Stimulated activated naive CD8-positive, alpha-beta T cell treated with anti-CD3 and anti-CD28 coated beads, Interleukin-15, Interleukin-2, amounts not matched to agents 100 ng/mL and 50 ng/mL, for 24 hours (primary cell): ENCODE data around the gene EFNB2.

Experiments used
- H3K27ac Mint-ChIP-seq: one replicate; pipeline ENCODE4 v1.8.0; 2021; ENCODE audit warnings: mild to moderate bottlenecking, mixed read lengths
- H3K27me3 Mint-ChIP-seq: one replicate; pipeline ENCODE4 v1.8.0; 2021; ENCODE audit warnings: mixed read lengths
- H3K36me3 Mint-ChIP-seq: one replicate; pipeline ENCODE4 v1.8.0; 2021; ENCODE audit warnings: low read depth, mixed read lengths
- H3K4me1 Mint-ChIP-seq: one replicate; pipeline ENCODE4 v1.8.0; 2021; ENCODE audit warnings: low read depth, mixed read lengths
- H3K4me3 Mint-ChIP-seq: one replicate; pipeline ENCODE4 v1.8.0; 2021; ENCODE audit warnings: mild to moderate bottlenecking, mixed read lengths
- H3K9me3 Mint-ChIP-seq: one replicate; pipeline ENCODE4 v1.8.0; 2021; ENCODE audit warnings: mixed read lengths

EFNB2 gene

GRCh38 chr13:106477303-106477702 lies 58.2 kb downstream of the EFNB2 start:
- Mint-ChIP-seq H3K4me1 (no peaks in the 10 kb centered on the region), H3K9me3 (peaks cover 2% of the 10 kb centered on the region), H3K27me3 (peaks cover 15% of the 10 kb centered on the region)

GRCh38 chr13:106475852-106476251 lies 59.6 kb downstream of the EFNB2 start:
- H3K27me3 Mint-ChIP-seq: peaks cover 13% of the 10 kb centered on the region
- H3K27ac Mint-ChIP-seq: no peak overlapping the region
- no peaks in the 10 kb centered on the region for H3K36me3 Mint-ChIP-seq
- no peaks in the 10 kb centered on the region for H3K9me3 Mint-ChIP-seq
- no peak overlapping the region for H3K4me3 Mint-ChIP-seq
- H3K4me1 Mint-ChIP-seq: no peaks in the 10 kb centered on the region

More at GRCh38 chr13:106477303-106477702, 58.2 kb downstream of the EFNB2 start:
- H3K27ac Mint-ChIP-seq: no peak overlapping the region
- no peaks in the 10 kb centered on the region for H3K36me3 Mint-ChIP-seq
- H3K4me3 Mint-ChIP-seq: no peak overlapping the region

GRCh38 chr13:106474912-106475311 lies 60.5 kb downstream of the EFNB2 start:
- Mint-ChIP-seq H3K27ac (no peak overlapping the region), H3K36me3 (no peaks in the 10 kb centered on the region), H3K4me1 (no peaks in the 10 kb centered on the region), H3K4me3 (no peak overlapping the region), H3K27me3 (peaks cover 12% of the 10 kb centered on the region), H3K9me3 (no peaks in the 10 kb centered on the region)

- Mint-ChIP-seq H3K27me3 (no peaks in the 10 kb centered on the region), H3K4me1 (no peaks in the 10 kb centered on the region), H3K27ac (no peak overlapping the region), H3K9me3 (no peaks in the 10 kb centered on the region), H3K4me3 (no peak overlapping the region), H3K36me3 (no peaks in the 10 kb centered on the region)
Measured at GRCh38 chr13:106473154-106473553, 62.3 kb downstream of the EFNB2 start.

GRCh38 chr13:106472621-106473020 lies 62.8 kb downstream of the EFNB2 start:
- peaks cover 2% of the 10 kb centered on the region for H3K27me3 Mint-ChIP-seq
- H3K9me3 Mint-ChIP-seq: no peaks in the 10 kb centered on the region
- no peak overlapping the region for H3K4me3 Mint-ChIP-seq
- H3K27ac Mint-ChIP-seq: no peak overlapping the region
- H3K36me3 Mint-ChIP-seq: no peaks in the 10 kb centered on the region
- no peaks in the 10 kb centered on the region for H3K4me1 Mint-ChIP-seq

GRCh38 chr13:106471957-106472543 lies 63.4 kb downstream of the EFNB2 start:
- H3K27ac Mint-ChIP-seq: no peak overlapping the region
- H3K4me3 Mint-ChIP-seq: no peak overlapping the region
- H3K4me1 Mint-ChIP-seq: no peaks in the 10 kb centered on the region
- H3K36me3 Mint-ChIP-seq: no peaks in the 10 kb centered on the region
- peaks cover 4% of the 10 kb centered on the region for H3K27me3 Mint-ChIP-seq
- no peaks in the 10 kb centered on the region for H3K9me3 Mint-ChIP-seq

GRCh38 chr13:106470576-106470975 lies 64.9 kb downstream of the EFNB2 start:
- Mint-ChIP-seq H3K9me3 (no peaks in the 10 kb centered on the region), H3K4me1 (no peaks in the 10 kb centered on the region), H3K27ac (no peak overlapping the region), H3K4me3 (no peak overlapping the region), H3K27me3 (peaks cover 7% of the 10 kb centered on the region), H3K36me3 (no peaks in the 10 kb centered on the region)

GRCh38 chr13:106468744-106469590 lies 66.5 kb downstream of the EFNB2 start:
- H3K27ac Mint-ChIP-seq: no peak overlapping the region
- H3K4me3 Mint-ChIP-seq: no peak overlapping the region
- H3K36me3 Mint-ChIP-seq: no peaks in the 10 kb centered on the region
- peaks cover 7% of the 10 kb centered on the region for H3K27me3 Mint-ChIP-seq
- no peaks in the 10 kb centered on the region for H3K4me1 Mint-ChIP-seq
- no peaks in the 10 kb centered on the region for H3K9me3 Mint-ChIP-seq

GRCh38 chr13:106468207-106468606 lies 67.3 kb downstream of the EFNB2 start:
- no peak overlapping the region for H3K27ac Mint-ChIP-seq
- H3K4me3 Mint-ChIP-seq: no peak overlapping the region
- H3K36me3 Mint-ChIP-seq: no peaks in the 10 kb centered on the region
- H3K27me3 Mint-ChIP-seq: peaks cover 7% of the 10 kb centered on the region
- no peaks in the 10 kb centered on the region for H3K9me3 Mint-ChIP-seq
- H3K4me1 Mint-ChIP-seq: no peaks in the 10 kb centered on the region

GRCh38 chr13:106467427-106468122 lies 67.9 kb downstream of the EFNB2 start:
- Mint-ChIP-seq H3K4me3 (no peak overlapping the region), H3K27me3 (peaks cover 7% of the 10 kb centered on the region), H3K9me3 (no peaks in the 10 kb centered on the region), H3K36me3 (no peaks in the 10 kb centered on the region), H3K27ac (no peak overlapping the region), H3K4me1 (no peaks in the 10 kb centered on the region)

GRCh38 chr13:106466691-106467426 lies 68.6 kb downstream of the EFNB2 start:
- no peaks in the 10 kb centered on the region for H3K4me1 Mint-ChIP-seq
- no peak overlapping the region for H3K27ac Mint-ChIP-seq
- no peaks in the 10 kb centered on the region for H3K36me3 Mint-ChIP-seq
- H3K9me3 Mint-ChIP-seq: no peaks in the 10 kb centered on the region
- no peak overlapping the region for H3K4me3 Mint-ChIP-seq
- peaks cover 7% of the 10 kb centered on the region for H3K27me3 Mint-ChIP-seq

- H3K9me3 Mint-ChIP-seq: peaks cover 1% of the 10 kb centered on the region
- no peaks in the 10 kb centered on the region for H3K4me1 Mint-ChIP-seq
- no peaks in the 10 kb centered on the region for H3K36me3 Mint-ChIP-seq
- peaks cover 10% of the 10 kb centered on the region for H3K27me3 Mint-ChIP-seq
- no peak overlapping the region for H3K4me3 Mint-ChIP-seq
- H3K27ac Mint-ChIP-seq: no peak overlapping the region
Measured at GRCh38 chr13:106464076-106464475, 71.4 kb downstream of the EFNB2 start.

- H3K4me1 Mint-ChIP-seq: no peaks in the 10 kb centered on the region
- H3K9me3 Mint-ChIP-seq: peaks cover 6% of the 10 kb centered on the region
- H3K27ac Mint-ChIP-seq: no peak overlapping the region
- no peaks in the 10 kb centered on the region for H3K36me3 Mint-ChIP-seq
- H3K27me3 Mint-ChIP-seq: peaks cover 16% of the 10 kb centered on the region
- no peak overlapping the region for H3K4me3 Mint-ChIP-seq
Measured at GRCh38 chr13:106462710-106463109, 72.8 kb downstream of the EFNB2 start.

- no peaks in the 10 kb centered on the region for H3K4me1 Mint-ChIP-seq
- H3K27ac Mint-ChIP-seq: no peak overlapping the region
- no peak overlapping the region for H3K4me3 Mint-ChIP-seq
- H3K36me3 Mint-ChIP-seq: no peaks in the 10 kb centered on the region
- peaks cover 25% of the 10 kb centered on the region for H3K27me3 Mint-ChIP-seq
- peaks cover 6% of the 10 kb centered on the region for H3K9me3 Mint-ChIP-seq
Measured at GRCh38 chr13:106455777-106456176, 79.7 kb downstream of the EFNB2 start.

GRCh38 chr13:106455190-106455589 lies 80.3 kb downstream of the EFNB2 start:
- no peak overlapping the region for H3K4me3 Mint-ChIP-seq
- H3K27ac Mint-ChIP-seq: no peak overlapping the region
- peaks cover 25% of the 10 kb centered on the region for H3K27me3 Mint-ChIP-seq
- peaks cover 6% of the 10 kb centered on the region for H3K9me3 Mint-ChIP-seq
- H3K4me1 Mint-ChIP-seq: no peaks in the 10 kb centered on the region
- H3K36me3 Mint-ChIP-seq: no peaks in the 10 kb centered on the region
